ACC112 (cell line): ENCODE measurements around the gene GTF3C5.

ENCODE experiments used
- H2AFZ ChIP-seq: fragments of 200-600 bp; sonication (generic); one replicate; pipeline ENCODE4 v1.6.0; 2017; ENCODE audit warnings: antibody characterized with exemption, low read length; ENCODE audit not compliant: unreplicated experiment
- H3K27ac ChIP-seq: fragments of 200-600 bp; sonication (generic); 2 replicates; pipeline ENCODE4 v1.5.1; 2014; ENCODE audit warnings: low read depth, mild to moderate bottlenecking, antibody characterized with exemption, low read length, moderate library complexity
- H3K27me3 ChIP-seq: fragments of 200-600 bp; sonication (generic); 2 replicates; pipeline ENCODE4 v1.6.1; 2014; ENCODE audit warnings: mild to moderate bottlenecking, antibody characterized with exemption, low read length, moderate library complexity, mixed read lengths; ENCODE audit not compliant: insufficient read depth
- H3K36me3 ChIP-seq: fragments of 200-600 bp; sonication (generic); 2 replicates; pipeline ENCODE4 v1.6.1; 2016; ENCODE audit warnings: mild to moderate bottlenecking, antibody characterized with exemption, low read length, moderate library complexity, mixed read lengths; ENCODE audit not compliant: insufficient read depth
- H3K4me1 ChIP-seq: fragments of 200-600 bp; sonication (generic); one replicate; pipeline ENCODE4 v1.6.1; 2016; ENCODE audit warnings: low read length, mixed read lengths; ENCODE audit not compliant: insufficient read depth, unreplicated experiment, control insufficient read depth
- H3K4me3 ChIP-seq: fragments of 200-600 bp; sonication (generic); 2 replicates; pipeline ENCODE4 v1.5.1; 2014; ENCODE audit warnings: mild to moderate bottlenecking, low read depth, low read length
- H3K79me2 ChIP-seq: fragments of 200-600 bp; sonication (generic); one replicate; pipeline ENCODE4 v1.6.0; 2016; ENCODE audit warnings: low read length; ENCODE audit not compliant: control insufficient read depth, unreplicated experiment, insufficient read depth

Gene GTF3C5

DNA sequence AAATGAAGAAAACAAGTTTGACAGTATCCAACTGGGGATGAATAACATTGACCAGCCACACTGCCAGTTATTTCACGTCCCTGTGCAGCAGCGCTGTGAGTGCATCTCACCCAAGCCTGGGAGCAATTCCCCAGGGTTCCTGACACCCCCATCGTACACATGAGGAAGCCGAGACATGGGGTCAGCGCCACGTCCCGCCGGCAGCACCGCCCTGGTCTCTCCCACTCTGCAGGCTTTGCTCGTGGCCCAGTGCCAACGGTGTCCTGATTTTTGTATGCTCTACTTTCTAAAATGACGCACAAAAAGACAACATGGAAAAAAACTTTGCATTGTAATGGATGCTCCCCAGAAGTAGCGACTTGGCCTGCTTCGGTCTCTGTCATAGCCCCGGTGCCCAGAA, 14.3 kb downstream of the GTF3C5 start:
- H3K36me3 ChIP-seq, result no peaks in the 10 kb centered on the region; the same call in 1 of the 2 replicates
- no peaks in the 10 kb centered on the region for H3K4me1 ChIP-seq
- no peaks in the 10 kb centered on the region for H3K79me2 ChIP-seq

DNA sequence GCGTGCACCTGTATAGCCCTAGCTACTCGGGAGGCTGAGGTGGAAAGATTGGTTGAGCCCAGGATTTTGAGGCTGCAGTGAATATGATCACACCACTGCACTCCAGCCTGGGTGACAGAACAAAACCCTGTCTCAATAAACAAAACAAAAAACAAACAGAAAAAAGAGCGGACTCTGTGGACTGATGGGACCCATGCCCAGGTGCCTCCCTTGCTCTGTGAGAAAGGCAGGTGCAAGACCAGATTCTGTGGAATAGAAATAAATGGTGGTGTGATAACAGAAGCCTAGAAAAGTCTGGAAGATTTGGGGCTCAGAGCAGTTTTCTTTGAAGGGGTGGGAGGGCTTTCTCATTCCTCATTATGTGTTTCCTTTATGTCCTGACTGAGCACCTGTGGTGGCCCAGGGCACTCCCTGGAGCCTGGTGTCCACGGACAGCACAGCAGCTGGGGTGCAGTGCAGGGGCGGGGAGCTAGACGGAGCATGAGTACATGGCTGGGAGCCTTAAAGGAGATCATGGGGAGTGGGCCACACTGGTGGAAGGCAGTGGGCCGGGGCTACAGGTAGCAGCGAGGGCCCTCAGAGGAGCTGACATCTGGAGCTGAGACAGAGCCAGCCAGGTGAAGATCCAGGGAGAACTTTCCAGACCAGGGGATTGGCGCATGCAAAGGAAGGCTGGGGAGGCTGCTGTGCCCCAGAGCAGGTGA, 15.6 kb downstream of the GTF3C5 start:
- Histone ChIP-seq H3K4me3 (no peak overlapping the region), H2AFZ (no peak overlapping the region), H3K79me2 (no peaks in the 10 kb centered on the region), H3K27me3 (no peaks in the 10 kb centered on the region), H3K4me1 (no peaks in the 10 kb centered on the region), H3K36me3 (no peaks in the 10 kb centered on the region; the same call in 1 of the 2 replicates), H3K27ac (no peak overlapping the region)

More for the DNA sequence above, 14.3 kb downstream of the GTF3C5 start:
- H3K4me3 ChIP-seq, result no peak overlapping the region
- H3K27ac ChIP-seq, result no peak overlapping the region
- no peaks in the 10 kb centered on the region for H3K27me3 ChIP-seq
- no peak overlapping the region for H2AFZ ChIP-seq

DNA sequence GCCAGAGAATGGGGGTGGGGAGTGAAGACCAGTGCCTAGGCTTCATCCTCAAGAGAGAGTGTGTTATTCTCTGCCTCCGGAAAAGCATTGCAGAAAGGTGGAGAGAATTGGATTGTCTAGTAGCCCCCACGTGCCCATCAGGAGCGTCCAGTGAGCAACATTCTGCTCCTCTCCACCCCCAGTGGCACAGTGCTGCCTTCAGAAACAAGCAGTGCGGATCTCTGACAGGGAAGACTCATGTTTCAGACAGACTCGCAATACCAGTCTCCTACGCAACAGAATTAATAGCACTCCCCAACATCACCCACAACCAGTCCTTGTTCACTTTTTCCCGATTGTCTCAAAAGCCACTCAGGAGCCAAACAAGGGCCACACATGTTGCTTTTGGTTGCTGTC, 16.1 kb downstream of the GTF3C5 start:
- Histone ChIP-seq H3K79me2 (no peaks in the 10 kb centered on the region), H3K27me3 (no peaks in the 10 kb centered on the region), H3K4me1 (no peaks in the 10 kb centered on the region), H2AFZ (no peak overlapping the region), H3K27ac (no peak overlapping the region), H3K4me3 (no peak overlapping the region), H3K36me3 (no peaks in the 10 kb centered on the region; the same call in 1 of the 2 replicates)

DNA sequence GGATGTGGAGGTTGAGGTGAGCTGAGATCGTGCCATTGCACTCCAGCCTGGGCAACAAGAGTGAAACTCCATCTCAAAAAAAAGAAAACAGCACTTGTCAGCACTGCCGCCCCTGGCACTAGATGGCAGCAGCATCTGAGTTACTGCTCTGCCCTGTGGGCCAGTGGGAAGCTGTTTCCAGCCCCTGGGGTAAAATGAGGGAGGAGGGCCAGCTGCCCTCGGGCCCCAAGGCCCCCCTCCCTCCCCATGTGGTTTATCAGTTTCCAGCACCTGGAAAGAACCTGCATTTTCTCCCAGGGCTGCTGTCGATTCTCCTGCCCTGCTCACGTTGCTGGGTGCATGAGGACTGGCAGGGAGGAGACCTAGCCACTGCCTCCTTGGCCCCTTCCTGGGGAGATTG, 17.8 kb downstream of the GTF3C5 start:
- Histone ChIP-seq H3K27ac (no peak overlapping the region), H3K36me3 (no peaks in the 10 kb centered on the region; the same call in 1 of the 2 replicates), H2AFZ (no peak overlapping the region)

DNA sequence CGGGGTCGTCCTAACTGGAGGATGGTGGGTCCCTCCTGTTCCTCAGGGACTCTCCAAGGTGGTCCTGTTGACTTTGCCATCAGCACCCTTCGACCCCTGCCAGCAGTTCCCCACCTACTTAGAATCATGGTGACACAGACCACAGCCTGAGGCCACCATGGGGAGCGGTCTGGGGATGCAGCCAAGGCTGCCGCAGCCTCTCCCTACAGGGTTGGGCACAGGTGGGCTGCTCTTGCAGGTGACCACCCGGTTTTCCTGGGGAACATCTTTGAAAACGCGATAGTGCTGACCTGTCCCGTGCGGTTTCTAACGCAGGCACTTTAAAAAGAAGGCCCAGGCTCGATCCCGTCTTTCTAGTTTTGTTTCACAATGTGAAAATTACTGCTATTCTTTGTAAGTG, 18.2 kb downstream of the GTF3C5 start:
- Histone ChIP-seq H3K4me3 (no peak overlapping the region), H2AFZ (no peak overlapping the region)

More for the DNA sequence above, 17.8 kb downstream of the GTF3C5 start:
- Histone ChIP-seq H3K4me1 (no peaks in the 10 kb centered on the region), H3K79me2 (no peaks in the 10 kb centered on the region), H3K27me3 (no peaks in the 10 kb centered on the region), H3K4me3 (no peak overlapping the region)

DNA sequence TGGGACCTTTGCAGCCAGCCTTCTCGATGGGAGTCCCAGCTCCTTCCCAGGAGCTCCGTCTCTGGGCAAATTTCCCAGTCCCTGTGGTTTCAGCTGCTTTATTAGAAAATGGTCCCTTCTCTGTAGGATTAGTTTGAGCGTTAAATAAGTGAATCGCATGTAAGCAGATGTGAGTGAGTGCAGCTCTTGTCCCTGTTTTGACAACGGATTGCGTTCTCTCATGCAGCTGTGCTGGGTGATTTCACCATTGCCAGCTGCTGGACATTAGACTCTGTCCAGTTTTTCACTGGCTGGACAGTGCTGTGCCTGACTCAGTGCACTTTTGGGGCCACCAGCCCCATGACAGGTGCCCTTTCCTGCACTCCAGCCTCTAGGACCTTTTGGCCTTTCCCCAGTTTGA, 19.3 kb downstream of the GTF3C5 start:
- H3K36me3 ChIP-seq, result no peaks in the 10 kb centered on the region; the same call in 1 of the 2 replicates

More for the DNA sequence above, 18.2 kb downstream of the GTF3C5 start:
- H3K27me3 ChIP-seq, result no peaks in the 10 kb centered on the region
- no peaks in the 10 kb centered on the region for H3K79me2 ChIP-seq
- no peaks in the 10 kb centered on the region for H3K4me1 ChIP-seq
- H3K36me3 ChIP-seq, result no peaks in the 10 kb centered on the region; the same call in 1 of the 2 replicates
- no peak overlapping the region for H3K27ac ChIP-seq

DNA sequence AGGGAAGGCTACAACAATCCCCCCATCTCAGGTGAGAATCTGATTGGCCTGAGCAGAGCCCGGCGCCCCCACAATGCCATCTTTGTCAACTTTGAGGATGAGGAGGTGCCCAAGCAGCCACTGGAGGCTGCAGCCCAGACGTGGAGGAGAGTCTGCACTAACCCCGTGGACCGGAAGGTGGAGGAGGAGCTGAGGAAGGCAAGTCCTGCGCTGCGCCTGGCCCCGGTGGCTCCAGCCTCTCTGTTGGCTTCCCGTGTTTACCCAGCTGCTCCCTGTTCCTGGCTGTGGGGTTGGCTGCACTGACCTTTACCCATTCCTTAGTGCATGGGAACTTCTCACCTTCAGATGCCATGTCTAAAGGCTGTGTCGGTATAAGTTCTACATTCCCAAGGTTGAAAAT, 20.0 kb downstream of the GTF3C5 start:
- H3K79me2 ChIP-seq, result no peaks in the 10 kb centered on the region
- no peak overlapping the region for H2AFZ ChIP-seq
- no peak overlapping the region for H3K4me3 ChIP-seq
- no peaks in the 10 kb centered on the region for H3K4me1 ChIP-seq
- H3K36me3 ChIP-seq, result no peaks in the 10 kb centered on the region; the same call in 1 of the 2 replicates
- H3K27me3 ChIP-seq, result no peaks in the 10 kb centered on the region
- no peak overlapping the region for H3K27ac ChIP-seq

More for the DNA sequence above, 19.3 kb downstream of the GTF3C5 start:
- no peaks in the 10 kb centered on the region for H3K4me1 ChIP-seq
- no peak overlapping the region for H3K27ac ChIP-seq
- no peaks in the 10 kb centered on the region for H3K27me3 ChIP-seq
- H3K4me3 ChIP-seq, result no peak overlapping the region
- no peak overlapping the region for H2AFZ ChIP-seq
- no peaks in the 10 kb centered on the region for H3K79me2 ChIP-seq

DNA sequence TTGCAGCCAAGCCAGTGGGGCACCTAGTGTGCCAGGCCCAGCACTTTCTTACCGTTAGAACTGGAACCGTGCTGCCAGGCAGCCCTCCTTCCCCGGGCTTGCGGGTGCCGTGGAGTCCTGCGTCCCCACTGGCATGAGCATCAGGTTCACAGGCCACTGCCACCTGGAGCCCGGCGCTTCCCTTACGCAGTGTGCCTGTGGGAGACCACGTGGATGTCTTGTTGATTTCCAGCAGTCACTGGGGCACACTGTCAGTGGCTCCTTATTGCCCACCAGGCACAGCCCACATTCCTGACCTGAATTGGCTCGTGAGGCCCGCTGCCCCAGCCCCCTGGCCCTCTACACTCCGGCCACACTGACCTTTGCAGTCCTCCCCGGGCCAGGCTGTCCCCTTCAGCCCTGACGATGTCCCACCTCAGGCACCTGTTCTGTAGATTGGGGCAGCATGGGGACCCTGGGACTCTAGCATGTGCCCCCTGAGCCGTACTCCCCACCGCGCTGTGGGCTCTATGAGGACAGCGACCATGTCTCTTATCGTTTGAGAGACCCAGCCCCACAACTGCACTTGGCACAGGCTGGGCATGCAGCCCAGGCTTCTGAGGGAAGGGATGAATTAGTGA, 20.6 kb downstream of the GTF3C5 start:
- Histone ChIP-seq H3K79me2 (no peaks in the 10 kb centered on the region), H3K36me3 (no peaks in the 10 kb centered on the region; the same call in 1 of the 2 replicates), H2AFZ (no peak overlapping the region), H3K27me3 (no peaks in the 10 kb centered on the region), H3K4me3 (no peak overlapping the region), H3K27ac (no peak overlapping the region), H3K4me1 (no peaks in the 10 kb centered on the region)

DNA sequence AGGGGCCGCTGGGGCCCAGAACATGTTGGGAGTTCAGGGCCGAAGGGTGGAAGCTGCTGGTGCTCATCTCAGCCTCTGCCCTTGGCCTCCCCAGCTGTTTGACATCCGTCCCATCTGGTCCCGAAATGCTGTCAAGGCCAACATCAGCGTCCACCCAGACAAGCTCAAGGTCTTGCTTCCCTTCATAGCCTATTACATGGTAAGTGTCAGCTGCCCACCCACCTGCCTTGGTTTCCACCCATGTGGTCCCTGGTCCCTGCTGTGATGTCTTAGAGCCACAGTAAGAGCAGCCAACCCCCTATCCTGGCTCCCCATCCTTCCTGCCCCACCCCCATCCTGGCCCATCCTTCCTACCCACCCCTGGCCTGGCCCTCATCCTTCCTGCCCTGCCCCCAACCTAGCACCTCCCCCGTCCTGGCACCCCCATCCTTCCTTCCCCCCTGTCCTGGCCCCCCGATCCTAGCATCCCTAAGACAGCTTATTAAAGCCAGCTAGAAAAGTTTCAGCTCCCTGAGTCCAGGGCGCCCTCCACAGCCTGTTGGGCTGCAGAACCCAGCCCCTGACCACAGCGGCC, 21.3 kb downstream of the GTF3C5 start:
- Histone ChIP-seq H3K4me3 (no peak overlapping the region), H3K27ac (no peak overlapping the region), H3K27me3 (no peaks in the 10 kb centered on the region), H3K36me3 (no peaks in the 10 kb centered on the region; the same call in 1 of the 2 replicates), H2AFZ (no peak overlapping the region), H3K79me2 (no peaks in the 10 kb centered on the region), H3K4me1 (no peaks in the 10 kb centered on the region)

DNA sequence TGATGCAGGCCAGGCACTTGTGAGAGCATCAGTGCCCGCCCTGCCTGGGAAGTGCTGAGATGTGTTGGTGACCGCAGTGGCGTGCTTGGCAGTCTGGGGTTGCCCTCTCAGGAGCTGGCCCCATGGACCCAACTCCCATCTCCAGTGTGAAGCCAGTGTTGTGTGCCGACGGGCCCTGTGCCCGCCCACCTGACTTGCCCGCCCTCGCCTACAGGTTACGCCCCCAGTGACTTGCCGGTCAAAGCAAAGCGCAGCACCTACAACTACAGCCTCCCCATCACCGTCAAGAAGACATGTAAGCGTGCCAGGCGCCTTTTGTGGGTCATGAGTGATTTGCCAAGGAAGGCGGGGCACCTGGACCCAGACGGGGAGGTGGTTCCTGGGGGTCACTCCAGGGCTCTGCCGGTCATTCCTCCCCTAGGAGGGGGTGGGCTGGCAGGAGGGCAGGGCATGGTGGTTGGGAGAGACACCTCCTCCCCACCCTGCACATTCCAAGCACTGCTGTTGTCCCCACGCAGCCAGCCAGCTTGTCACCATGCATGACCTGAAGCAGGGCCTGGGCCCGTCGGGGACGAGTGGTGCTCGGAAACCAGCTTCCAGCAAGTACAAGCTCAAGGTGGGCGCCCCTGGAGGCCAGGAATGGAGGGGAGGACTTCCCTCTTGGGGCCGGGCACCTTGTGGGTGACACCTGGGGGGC, 23.5 kb downstream of the GTF3C5 start:
- H3K4me1 ChIP-seq, result no peaks in the 10 kb centered on the region
- no peak overlapping the region for H3K27ac ChIP-seq
- H2AFZ ChIP-seq, result no peak overlapping the region
- H3K36me3 ChIP-seq, result no peaks in the 10 kb centered on the region; the same call in 1 of the 2 replicates
- no peaks in the 10 kb centered on the region for H3K27me3 ChIP-seq
- H3K4me3 ChIP-seq, result no peak overlapping the region
- H3K79me2 ChIP-seq, result no peaks in the 10 kb centered on the region
